NCI-H82 (cell line): Measurements from ENCODE around the gene TXNRD1.
"Not testable (repeated sequence)": the region's sequence is repeated elsewhere in the genome, so short reads cannot be mapped to it uniquely, and the experiment has no call there.

Source experiments
- DNase-seq: peaks from one replicate; lab custom pipeline; 2025; lab: John Stamatoyannopoulos, UW

The TXNRD1 gene

DNA sequence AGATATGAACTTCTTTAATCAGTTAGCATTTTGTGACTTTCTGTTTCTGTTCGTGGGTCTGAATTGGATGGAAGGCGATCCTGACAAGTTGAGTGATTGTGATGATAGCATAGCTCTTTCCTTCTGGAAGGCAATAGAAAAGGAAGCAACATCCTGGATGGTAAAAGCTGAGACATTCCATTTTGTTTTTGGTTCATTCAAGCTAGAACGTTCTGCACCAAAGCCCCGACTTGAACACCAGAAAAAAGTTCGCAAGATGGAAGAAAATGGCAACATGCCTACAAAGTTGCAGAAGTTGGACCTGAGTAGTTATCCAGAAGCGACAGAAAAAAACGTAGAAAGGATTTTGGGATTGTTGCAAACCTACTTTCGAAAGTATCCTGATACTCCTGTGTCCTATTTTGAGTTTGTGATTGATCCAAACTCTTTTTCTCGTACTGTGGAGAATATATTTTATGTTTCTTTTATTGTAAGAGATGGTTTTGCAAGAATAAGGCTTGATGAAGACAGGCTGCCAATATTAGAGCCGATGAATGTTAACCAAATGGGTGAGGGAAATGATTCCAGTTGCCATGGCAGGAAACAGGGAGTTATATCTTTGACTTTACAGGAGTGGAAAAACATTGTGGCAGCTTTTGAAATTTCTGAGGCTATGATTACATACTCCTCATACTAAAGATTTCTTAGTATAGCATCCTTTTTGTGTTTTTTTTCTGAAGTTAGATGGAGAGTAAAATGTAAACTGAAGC, 88.9 kb downstream of the TXNRD1 start:
- no peak for DNase-seq

DNA sequence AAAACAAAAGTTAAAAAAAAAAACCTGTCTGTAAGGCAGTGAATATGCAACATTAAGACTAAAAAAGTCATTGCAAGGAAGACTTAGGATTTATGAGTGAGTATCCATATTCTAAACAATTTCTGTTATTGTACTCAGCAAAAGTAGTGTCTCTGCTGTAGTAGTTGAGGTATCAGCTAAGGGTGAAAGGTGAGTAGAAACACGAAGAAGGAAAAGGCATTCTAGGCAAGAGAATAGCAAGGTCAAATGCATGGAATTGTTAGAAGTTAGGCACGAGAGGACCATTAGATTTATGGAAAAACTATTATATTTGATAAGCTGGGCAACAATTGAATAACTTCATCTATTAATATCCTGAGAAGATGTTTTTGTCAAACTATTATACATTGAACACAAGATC, 89.8 kb downstream of the TXNRD1 start:
- no peak for DNase-seq

DNA sequence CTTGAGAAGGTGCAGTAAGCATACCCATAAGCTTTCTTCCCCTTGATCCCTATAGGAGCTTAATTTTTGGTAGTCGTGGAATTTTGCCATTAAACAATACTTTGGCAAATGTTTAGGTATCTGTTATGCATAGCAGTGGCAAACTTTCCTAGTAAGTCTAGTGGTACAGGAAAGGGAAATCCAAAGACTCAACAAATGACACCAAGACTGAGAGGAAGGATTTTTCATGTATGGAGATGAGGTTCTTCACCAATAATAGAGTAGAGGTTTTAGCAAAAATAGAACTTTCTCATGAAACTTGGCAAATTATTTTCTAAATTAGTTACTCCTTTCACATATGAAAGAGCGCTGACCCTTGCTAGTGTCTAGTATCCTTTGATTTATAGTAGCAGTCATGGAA, 90.8 kb downstream of the TXNRD1 start:
- DNase-seq: no peak

DNA sequence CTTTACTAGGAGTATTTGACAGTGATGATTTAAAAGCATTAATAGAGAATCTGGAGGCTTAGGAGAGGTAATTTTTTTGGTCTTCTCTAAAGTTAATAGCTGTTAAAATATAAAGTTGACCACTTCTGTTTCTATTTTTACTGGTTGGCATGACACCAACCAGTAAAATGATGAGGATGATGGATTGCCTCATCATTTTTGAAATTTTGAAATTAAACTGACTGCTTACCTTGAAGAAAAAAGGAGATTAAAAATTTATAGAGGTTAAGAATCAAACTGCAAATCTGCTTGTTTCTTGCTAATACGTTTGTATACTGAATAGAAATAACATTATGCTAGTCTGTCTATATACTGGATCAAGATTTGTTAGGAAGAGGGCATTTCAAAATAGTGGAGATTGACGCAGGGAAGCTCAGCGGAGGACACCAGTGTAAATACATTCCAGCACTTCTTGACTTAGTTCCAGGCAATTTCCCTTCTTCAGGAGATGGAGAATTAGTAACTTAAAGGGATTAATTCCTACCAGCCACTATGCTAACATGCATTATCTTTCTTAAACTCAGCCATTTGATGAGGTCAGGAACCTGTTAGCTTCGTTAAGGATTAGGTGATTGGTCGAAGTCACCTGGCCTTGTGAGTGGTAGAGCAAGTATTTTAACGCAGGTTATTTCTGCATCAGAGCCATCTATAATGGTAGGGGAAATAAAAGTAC, 91.5 kb downstream of the TXNRD1 start:
- peak; percentile 82 for DNase-seq

DNA sequence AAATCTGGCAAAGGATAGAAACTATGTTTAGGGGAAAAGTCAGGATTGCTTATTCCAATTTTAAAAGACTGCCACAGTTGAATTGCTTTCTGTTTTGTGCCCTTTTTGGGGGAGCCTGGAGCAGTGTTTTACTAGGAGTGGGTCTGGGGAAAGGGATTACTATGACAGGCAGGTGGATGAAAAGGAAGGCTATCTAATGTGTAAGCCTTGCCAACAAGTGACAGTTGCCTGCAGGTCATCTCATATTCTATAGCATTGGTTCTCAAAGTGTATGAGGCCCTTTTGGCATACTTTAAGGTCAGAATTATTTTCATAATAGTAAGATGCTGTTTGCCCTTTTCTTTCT, 92.0 kb downstream of the TXNRD1 start:
- peak; percentile 34 for DNase-seq

DNA sequence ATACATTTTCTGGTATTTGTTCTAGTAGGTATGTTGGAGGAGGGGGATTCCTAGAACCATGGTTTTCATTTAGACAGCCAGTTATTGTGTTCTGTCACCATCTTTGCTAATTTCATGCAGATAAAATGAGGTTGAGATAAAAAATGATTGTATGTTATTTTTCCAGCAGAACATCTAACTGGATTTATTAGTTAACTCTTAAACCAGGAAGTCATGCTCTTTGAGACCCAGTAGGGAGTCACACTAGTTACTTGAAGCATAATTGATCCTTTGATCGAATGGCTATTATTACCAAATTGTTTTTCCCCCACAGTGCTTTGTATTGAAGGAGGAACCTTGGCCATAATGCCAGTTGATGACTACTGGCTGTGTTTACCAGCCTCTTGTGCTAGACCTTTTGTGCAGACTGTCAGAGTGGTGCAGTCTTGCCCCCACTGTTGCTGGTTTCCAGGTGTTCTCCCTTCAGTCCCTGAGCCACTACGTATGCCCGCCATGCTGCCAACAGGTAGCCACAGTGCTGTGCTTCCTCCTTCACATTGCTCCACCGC, 93.9 kb downstream of the TXNRD1 start:
- no peak for DNase-seq

DNA sequence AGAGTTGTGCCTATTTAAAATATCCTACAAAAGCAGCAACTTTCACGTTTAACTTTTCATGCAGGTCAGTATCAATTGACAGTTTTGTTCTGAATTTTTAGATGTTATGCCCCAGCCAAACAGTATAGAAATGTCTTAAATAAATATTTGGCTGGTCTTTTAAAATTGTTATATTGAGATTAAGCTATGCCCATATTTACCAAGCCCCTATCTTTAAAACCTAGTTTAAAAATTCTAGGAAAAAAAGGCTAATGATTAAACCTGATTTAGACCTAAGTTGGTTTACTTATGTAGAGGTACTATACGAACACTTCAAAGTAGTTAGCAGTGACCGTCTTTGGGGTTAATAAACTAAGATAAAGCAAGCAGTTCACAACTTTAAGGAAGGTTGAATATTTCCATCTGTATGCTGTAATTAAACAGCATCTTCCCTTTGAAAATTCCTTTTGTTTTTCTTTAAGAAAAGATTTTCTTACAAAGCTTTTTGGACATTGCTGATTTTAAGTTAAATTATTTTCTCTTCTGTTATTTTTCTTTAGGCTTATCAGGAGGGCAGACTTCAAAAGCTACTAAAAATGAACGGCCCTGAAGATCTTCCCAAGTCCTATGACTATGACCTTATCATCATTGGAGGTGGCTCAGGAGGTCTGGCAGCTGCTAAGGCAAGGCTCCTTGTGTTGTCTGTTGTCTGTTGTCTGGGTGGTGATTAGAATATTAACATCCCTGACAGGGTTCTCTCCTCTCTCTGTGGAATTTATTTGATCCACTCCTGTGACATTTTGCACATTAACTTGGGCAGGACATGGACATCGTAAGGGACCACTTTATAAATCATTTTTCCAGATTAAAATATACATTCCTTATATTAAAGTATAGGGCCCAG, 95.4 kb downstream of the TXNRD1 start:
- no peak for DNase-seq

DNA sequence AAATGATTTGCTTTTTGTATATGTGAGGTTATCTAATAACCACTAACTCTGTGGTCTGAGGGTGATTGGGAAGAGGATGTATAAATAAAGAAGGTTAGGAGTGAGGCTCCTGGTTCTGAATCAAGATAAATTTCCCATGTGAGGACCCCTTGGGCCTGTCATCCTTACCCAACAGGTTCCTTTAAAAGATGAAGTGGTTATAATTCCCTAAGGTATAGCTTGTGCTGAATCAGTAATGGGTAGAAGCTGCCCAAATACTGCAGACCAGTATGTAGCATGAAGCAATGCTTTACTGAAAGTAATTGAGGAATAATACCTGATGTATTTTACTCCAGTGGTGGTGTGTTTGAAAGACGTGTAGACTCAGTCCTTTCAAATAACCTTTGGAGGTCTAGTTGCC, 96.6 kb downstream of the TXNRD1 start:
- DNase-seq: no peak

DNA sequence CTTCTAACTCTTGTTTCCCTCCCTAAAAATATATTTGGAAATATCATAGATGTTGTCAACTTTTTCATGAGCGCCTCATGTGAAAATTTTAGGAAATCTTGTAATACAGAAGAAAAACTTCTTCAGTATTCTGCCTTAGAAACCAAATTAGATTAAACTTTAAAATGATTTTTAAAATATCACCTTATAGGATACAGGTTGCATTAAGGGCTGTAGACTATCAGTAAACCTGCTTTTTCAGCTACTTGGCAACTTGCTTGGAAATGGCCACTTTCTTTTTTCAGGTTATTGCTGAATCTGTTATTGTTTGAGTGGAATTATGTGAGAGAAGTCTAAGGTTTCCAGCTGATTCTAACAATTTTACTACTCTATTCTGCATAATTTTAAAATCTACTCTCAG, 97.1 kb downstream of the TXNRD1 start:
- DNase-seq: no peak

DNA sequence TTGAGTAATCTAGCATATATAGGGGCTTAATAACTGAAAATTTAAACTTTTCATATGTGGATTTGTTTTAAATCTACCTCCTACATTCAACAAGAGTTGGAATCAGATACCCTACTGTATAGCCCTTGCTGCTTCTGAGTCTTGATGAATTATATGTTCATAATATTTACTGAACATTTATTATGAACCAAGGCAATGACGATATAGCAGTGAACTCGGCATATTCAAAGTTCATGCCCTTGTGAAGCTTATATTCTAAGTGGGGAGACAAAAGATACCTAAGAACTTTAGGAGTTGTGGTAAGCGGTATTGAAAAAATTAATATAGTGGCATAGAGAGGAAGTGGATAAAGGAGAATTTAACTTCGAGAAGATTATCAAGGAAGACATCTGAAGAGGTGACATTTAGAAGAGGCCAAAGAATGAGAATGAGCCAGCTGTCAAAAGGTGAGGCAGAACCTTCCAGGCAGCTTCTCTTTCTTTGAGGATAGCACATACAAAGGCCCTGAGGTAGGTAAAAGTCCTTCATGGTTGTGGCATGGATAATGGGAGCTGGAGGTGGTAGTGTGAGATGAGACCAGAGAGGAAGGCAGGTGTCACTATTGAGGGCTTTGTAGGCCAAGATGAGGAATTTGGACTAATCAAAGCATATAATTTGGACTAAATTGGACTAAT, 98.1 kb downstream of the TXNRD1 start:
- DNase-seq: no peak

DNA sequence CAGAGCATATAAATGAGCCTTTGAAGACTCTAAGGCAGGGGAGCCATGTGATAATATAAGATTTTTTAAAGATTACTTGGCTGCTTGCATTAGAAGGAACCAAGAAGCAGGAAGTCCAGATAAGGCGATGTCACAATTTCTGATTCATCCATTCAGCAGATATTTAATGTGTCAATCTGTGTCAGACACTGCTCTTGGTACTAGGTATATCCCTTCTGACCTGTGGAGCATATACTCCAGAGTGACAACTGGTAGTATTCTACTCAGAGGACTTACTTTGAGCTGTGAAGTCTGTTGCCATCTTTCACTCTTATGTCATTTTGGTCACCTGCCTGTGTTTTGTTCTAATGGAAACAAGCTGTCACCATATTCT, 98.6 kb downstream of the TXNRD1 start:
- no peak for DNase-seq

DNA sequence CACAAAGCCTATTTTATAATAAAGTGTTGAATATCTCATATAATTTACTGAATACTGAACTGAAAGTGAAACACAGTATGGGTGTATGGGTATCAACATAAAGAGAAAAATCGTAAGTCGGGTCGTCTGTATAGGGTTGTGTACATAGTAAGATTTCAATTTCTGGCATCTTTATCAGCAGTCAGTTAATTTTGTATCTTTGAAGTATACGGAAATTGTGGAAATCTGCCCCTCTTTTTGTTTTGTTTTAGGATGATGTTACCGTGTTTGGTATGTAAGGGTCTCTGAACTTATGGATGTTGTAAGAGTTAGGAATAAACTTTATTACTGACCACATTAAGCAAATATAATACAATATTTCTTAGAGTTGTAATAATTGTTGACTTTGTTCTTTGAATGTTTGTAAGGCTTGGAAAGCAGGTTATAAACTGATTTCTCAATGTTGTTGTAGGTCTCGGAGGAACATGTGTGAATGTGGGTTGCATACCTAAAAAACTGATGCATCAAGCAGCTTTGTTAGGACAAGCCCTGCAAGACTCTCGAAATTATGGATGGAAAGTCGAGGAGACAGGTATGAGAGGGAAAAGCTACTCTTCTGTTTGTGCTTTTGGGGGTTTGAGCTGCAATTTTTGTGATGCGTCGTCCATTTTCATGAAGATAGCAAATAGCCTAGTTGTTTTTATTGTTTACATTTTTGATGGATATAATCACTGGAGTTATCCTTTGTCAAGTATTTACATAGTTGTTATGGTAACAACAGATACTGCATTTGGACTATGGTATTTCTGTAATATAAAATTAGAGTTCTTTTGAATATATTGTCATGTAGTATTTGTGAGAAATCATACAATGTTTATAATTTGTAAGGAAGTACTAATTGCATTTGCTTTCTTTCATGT, 100.0 kb downstream of the TXNRD1 start:
- DNase-seq: no peak

DNA sequence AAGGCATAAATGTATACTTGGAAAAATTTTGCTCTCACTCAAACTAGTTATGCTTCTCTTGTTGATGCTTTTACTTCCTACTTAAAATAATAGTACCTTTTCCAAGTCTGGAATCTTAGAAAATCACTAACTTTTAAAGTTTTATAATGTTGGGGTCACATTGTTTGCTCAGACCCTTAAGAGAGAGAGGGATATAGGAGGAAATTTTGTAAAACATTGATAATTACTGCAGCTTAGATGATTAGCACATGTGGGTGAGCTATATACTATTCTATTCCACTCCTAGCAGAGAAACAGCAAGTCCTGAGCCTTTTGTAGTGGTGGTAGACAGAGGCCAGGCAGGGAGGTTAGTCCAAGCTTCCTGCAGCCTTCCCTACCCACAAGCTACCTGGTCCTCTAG, 101.4 kb downstream of the TXNRD1 start:
- DNase-seq: no peak

DNA sequence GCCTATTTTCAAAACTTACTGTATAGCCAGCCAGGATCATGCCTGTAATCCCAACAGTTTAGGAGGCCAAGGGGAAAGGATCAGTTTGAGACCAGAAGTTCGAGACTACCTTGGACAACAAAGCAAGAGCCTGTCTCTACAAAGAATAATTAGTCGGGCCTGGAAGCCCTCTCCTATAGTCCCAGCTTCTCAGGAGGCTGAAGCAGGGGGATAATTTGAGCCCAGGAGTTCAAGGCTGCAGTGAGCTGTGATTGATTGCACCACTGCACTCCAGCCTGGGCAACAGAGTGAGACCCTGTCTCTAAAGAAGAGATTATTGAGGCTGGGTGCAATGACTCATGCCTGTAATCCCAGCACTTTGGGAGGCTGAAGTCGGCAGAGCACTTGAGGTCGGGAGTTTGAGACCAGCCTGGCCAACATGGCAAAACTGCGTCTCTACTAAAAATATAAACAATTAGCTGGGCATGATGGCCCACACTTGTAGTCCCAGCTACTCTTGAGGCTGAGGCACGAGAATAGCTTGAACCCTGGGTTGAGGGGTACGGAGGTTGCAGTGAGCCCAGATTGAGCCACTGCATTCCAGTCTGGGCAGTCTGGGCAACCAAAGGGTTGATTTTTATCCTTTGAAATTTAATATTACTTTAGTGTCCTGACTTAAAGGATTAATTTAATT, 102.1 kb downstream of the TXNRD1 start:
- DNase-seq: peak; percentile 21

DNA sequence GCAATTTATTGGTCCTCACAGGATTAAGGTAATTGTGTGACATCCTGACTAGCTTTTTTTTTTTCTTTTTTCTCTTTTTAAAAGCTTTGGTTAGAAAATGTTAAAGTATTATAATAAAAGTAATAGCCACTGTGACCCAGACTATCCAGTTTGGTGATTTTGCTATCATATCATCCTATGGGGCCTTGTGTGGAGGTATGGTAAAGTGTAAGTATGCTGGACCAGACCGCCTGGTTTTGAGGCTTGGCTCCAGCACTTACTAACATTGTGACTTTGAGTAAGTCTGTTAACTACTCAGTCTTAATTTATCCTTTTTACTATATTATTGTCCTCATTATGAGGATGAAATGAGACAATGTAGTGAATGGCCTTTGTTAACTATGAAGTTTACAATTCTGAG, 103.4 kb downstream of the TXNRD1 start:
- no peak for DNase-seq

DNA sequence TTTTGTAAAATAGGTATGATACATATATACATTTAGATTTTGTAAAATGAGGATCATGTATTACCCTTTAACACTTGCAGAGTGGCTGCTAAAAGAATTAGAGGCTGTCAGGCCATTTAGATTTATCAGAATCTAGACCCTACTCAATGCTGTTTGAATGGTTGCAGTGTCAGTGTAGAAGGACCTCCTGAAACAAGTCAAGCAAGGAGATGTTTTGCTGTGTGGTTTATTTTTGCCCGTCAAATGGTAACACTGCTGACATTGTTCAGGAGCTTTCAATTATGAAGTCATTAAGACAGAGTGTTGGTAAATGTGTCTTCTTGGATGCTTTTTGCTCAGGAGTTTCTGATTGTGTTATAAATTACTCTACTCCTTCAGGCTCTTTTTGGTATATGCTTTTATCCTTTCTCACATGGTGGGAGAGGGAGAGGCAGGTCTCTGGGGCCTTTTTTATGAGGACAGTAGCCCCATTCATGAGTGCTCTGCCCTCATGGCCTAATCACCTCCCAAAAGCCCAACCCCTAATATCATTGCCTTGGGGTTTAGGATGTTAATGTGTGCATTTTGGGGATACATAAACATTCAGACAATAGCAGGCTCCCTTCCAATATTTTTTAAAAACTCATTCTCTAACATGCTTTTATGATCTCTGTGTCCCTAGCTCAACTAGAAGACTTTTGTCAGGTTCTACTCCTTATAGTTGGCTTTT, 104.5 kb downstream of the TXNRD1 start:
- no peak for DNase-seq

DNA sequence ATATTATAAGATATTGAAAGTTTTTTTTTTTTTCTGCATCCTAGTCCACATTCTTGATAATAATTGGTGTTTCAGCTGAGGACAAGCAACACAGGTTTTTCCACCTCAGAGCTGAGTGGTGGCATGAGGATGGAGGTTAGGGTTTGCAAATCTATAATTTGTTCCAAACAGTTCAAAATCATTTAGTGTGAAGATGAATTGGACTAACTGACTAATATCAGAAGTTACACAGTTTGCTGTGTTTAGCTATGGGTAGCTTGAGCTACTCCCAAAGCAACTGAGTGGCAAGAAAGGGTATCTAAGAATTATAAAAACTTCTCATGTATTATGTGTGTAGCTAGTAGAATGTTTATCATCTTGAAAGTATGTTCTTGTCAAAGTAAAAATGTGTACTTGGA, 105.0 kb downstream of the TXNRD1 start:
- no peak for DNase-seq

DNA sequence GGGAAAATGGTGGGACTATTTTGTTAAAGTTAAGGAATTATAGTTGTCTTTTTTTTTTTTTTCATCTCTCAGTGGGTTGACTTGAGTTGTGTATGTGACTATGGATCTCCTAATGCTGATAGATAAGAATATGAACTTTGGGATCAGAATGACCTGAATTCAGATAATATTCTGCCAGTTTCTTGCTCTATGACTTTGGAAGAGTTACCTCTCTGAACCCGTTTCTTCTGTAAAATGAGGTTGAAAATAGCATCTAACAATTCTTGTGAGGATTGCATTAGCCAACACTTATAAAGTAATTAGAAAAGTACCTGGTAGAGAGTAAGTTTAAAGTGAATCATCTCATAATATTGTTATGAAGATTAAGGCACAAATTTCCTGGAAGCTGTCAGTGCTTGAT, 106.4 kb downstream of the TXNRD1 start:
- DNase-seq: no peak

DNA sequence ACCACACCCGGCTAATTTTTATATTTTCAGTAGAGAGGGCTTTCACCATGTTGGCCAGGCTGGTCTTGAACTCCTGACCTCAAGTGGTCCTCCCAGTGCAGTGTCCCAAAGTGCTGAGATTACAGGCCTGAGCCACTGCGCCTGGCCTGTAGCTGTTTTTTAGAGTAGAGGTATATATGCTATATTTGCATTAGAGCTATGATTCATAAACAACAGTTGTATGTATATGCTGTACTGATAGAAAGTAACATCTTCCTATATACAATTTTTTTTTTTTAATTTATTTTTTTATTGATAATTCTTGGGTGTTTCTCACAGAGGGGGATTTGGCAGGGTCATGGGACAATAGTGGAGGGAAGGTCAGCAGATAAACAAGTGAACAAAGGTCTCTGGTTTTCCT, 107.0 kb downstream of the TXNRD1 start:
- not testable (repeated sequence) for DNase-seq

DNA sequence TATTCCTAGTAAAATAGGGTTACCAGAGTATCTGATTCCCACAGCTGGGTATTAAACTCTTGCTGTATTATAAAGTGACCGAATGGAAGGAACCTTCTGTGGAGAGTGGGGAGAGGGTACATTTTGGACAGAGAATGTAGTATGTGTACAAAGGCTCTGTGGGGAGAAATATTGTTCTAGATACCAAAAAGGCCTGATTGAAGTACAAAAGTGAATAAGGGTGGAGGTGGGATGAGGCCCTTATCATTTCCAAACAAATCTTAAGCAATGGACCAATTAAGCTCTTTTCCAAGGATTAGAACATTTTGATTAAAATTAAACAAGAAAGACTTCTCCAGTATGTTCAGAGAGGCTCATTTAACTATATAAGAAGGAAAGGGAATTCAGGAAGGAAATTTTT, 108.3 kb downstream of the TXNRD1 start:
- DNase-seq: no peak
